H54 (cell line): ENCODE data around the gene COMMD3.
A peak's percentile ranks its signal among the peaks of the same experiment; 100 is the strongest.

Experiments used
- DNase-seq: peaks from one replicate; pipeline ENCODE4 v3.0.0; 2011; ENCODE audit warnings: low spot score, mixed read lengths; ENCODE audit not compliant: insufficient read length
- FAIRE-seq: peaks from 3 replicates; lab custom pipeline; 2011; peaks lifted over from hg19 to GRCh38; lab: Jason Lieb, UNC
- POLR2A ChIP-seq: IDR thresholded peaks from 2 replicates; pipeline ENCODE4 v1.6.1; 2011; ENCODE audit warnings: low read depth, mild to moderate bottlenecking, low read length

COMMD3 gene

GRCh38 chr10:22338185-22338900, 22.2 kb downstream of the COMMD3 start:
- TF ChIP-seq POLR2A: no peak
- DNase-seq (no peak), FAIRE-seq (no peak)

DNA sequence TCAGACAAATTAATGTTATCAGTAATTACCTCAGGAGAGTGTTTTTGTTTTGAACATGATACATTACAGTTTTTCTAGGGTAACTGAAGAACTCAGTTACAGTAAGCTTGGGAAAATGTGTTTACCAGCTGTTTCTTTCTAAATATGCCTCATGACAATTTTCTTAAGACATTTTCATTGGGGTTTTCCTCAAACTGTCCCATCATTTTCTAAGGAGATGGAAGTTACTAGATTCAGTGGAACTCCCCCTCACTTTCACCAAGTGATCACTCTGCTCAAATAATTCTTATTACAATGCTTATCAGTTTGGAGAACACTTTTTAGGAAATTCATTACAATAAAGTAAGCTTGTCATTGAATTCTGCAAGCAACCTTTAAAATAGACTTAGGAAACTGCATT, 22.7 kb downstream of the COMMD3 start:
- no peak for DNase-seq
- no peak for TF ChIP-seq POLR2A
- no peak for FAIRE-seq

GRCh38 chr10:22339761-22340328, 23.7 kb downstream of the COMMD3 start:
- FAIRE-seq (peak; percentile 89), DNase-seq (no peak)
- TF ChIP-seq POLR2A: no peak

DNA sequence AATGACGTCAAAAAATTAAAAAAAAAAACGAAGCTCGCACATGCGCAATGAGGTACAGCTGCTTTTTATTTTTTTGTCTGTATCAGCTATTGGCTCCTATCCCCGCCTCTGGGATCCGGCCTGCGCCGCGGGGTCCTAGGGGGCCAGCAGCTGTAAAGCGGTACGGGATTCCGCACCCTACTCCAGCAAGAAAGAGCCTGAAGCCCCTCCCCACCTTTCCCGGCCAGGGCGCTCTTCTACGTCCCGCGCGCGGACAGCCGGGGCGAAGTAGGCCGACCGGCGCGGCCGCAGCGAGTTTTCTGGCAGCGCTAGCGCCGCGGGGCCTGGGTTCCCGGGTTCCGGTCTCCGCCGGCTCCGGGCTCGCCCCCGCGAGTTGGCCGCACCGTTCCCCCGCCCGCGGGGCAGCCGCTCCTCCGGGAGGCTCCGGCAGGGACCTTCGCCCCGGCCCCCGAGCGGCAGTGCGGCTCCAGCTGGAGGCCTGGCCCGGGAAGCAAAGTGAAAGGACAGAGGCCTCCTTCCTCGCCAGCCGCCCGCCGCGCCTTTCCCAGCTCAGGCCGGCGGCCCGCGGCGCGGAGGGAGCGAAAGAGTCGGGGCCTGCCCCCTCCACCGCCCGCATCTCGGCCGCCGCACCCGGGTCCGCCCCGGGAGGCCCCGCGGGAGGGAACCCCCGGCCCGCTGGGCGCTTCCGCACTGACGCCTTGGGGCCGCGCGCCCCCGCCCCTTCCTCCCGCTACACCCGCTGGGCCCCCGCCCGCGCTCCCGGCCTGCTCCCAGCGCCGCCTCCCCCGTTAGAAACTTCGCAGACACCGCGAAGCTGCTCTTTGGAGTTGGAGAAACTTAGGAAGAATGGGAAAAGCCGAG, 24.4 kb downstream of the COMMD3 start:
- FAIRE-seq: no peak
- peak; percentile 29; the same call in 1 of the 2 replicates for TF ChIP-seq POLR2A
- no peak for DNase-seq

DNA sequence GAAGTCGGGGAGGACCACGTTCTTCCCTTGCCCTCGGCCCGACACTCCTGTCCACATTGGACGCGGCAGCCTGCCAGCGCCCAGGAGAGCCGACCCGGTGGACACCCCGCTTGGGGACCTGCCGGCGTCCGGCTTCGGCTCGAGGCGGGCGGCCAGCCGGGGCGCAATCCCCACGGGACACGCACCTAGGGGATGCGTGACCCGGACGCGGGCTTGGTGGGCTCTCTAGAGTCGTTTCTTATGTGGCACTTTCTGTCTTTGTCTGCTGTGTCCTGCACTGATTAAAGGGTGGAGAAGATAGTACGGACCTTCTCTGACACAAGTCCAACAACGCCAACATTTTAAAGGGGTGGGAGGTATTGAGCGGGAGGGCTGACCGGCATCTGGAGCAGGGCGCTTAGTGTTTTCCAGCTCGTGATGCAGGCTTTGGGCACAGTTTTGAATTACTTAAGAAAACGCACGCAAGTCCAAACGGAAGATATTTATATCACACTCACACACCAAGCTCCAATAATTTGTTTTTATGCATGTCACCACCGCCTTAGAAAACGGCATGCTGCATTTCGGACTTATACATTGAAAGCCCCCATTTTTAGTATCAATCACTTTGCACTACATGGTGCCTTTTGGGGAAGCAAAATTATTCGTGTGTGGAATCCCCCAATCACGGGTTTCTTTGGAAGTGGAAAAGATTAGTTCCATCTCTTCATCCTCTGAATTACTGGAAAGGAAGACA, 25.2 kb downstream of the COMMD3 start:
- no peak for TF ChIP-seq POLR2A
- no peak for FAIRE-seq
- DNase-seq: peak; percentile 44

GRCh38 chr10:22341926-22342196, 25.7 kb downstream of the COMMD3 start:
- FAIRE-seq (no peak), DNase-seq (no peak)
- TF ChIP-seq POLR2A: no peak

GRCh38 chr10:22342421-22342820, 26.2 kb downstream of the COMMD3 start:
- no peak for FAIRE-seq
- DNase-seq: no peak
- TF ChIP-seq POLR2A: no peak

DNA sequence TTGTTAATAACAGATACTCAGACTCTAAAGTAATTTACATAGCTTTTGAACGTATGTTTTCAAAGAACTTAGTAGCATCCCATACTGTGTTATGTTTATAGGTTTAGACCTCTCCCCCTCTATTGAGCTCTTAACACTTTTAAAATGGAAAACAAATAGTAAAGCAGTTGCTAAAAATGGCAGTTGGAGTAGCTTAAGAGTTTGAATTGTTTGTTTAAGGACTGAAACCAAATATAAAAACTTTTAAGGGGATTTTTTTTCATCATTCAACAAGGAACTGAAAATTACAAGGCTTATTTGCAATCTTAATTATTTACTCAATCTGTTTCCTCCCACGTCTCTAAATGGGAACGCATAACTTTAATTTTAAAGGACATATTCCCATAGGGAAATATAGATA, 27.5 kb downstream of the COMMD3 start:
- FAIRE-seq (no peak), DNase-seq (no peak)
- no peak for TF ChIP-seq POLR2A

DNA sequence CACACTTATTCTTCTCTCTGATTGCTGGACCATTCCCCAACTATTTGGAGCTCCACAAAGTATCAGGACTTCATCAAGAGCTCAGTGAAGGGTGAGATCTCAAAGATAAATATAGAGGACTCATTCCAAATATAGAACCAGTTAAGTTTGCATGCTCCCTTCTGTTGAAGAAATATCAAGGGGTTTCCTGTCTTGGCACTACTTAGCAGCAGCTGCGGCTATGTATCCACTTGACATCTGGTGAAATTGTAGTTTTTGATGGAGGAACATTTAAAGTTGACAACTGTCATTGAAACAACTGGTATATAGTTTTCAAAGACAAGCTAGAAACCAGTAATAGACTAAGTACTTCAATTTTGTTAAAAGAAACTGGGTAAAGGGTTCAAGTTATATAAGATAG, 28.1 kb downstream of the COMMD3 start:
- no peak for TF ChIP-seq POLR2A
- no peak for DNase-seq
- FAIRE-seq: no peak

DNA sequence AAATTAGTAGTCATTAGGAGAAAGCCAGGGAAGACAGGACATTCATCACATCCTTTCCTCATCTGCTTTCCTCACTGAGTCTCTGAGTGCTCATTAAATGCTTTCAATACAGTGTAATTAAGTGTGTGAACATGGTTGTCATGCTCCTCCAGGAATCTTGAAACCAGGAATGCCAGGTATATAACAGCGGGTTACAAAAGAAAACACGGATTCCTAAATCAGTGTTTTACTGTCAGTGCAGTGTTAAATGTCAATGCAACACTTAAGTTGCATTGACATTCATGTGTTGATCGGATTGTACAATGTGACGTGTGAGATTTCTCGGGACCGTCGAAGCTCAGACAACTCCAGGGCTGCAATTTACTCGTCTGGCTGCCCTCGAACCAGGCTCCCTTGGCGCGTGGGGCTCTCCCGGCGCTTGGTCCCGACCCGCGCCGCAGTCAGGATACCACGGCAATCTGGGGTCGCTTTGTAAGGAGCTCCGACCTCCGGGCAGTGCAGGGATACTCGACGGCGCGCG, 28.7 kb downstream of the COMMD3 start:
- DNase-seq (no peak), FAIRE-seq (no peak)
- no peak for TF ChIP-seq POLR2A

DNA sequence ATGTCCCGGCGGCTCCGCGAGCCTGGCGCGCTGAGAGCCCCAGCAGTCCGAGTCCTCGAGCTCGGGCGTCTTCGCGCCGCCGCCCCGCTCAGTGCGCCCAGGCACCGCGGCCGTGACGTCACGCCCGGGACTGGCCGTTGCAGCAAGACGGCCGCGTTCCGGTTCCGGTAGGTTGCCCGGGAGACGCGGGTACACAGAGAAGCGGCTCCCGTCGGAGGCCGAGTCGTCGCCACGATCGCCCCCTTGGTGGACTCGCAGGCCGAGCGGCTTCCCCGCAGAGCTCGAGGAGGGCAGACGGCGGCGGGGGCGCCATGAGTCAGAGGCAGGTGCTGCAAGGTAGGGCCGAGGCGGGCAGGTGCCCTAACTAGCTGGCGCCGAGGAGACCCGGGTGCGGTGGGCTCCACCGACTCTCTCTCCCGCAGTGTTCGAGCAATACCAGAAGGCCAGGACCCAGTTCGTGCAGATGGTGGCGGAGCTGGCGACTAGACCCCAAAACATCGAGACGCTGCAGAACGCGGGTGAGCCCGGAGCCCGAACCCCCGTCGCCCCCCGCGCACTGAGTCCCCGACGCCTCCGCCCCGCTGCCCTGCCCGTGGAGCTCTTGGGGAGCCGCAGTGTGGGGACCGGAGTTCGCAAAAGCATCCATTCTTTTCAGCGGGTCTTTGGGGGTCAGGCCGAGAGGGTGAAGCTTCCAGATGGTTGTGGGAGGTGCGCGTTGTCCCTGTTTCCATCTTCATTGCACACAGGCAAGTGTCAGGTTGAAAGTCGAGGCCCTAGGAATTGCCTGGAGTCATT, 29.3 kb downstream of the COMMD3 start, which contains the start of gene SPAG6:
Gene SPAG6, plus strand, starts transcription at position 196 of the 795 bp plus-strand sequence. Its CDS starts 116 bp downstream, at position 312.
- no peak for DNase-seq
- FAIRE-seq: no peak
- no peak for TF ChIP-seq POLR2A

DNA sequence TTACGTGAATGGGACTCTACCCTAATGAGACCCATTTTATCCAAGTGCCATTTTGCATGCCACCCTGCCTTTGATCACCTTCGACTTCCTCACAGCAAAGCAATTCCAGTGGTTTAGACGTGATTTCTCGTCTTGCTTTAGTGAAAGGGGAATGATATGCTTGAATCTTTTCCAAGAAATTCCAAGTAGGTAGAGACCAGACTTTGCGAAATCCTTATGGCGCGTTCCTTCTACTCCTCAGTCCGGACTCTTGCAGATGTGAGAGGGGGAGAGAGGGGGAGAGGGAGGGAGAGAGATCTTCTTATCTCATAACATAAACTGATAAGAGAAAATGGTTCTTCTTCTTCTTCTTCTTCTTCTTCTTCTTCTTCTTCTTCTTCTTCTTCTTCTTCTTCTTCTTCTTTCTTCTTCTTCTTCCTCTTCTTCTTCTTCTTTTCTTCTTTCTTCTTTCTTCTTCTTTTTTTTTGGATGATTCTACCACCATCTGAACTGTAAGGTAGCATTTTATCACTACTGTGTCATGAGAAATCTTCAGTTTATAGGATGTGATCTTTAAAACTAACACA, 30.0 kb downstream of the COMMD3 start:
- TF ChIP-seq POLR2A: no peak
- DNase-seq: no peak
- no peak for FAIRE-seq
